Gastroesophageal sphincter (tissue), 3 donors: ENCODE results near the gene COL19A1.

ENCODE experiments used
- CTCF ChIP-seq, 4 experiments: fragments of 200-600 bp in 2 of 4; fragments of 450-650 bp in 2 of 4; sonication (generic) in 1 of 4; IDR thresholded peaks; one replicate each; pipeline ENCODE4 v1.5.1; 2017 to 2019; ENCODE audit warnings: antibody characterized with exemption in 4 of 4, mild to moderate bottlenecking in 2 of 4, moderate library complexity in 2 of 4
- EP300 ChIP-seq: sonication (generic); formaldehyde crosslinking; IDR thresholded peaks from one replicate; pipeline ENCODE4 v1.6.1; 2017; ENCODE audit warnings: antibody characterized with exemption, mild to moderate bottlenecking
- POLR2AphosphoS5 ChIP-seq: sonication (generic); formaldehyde crosslinking; IDR thresholded peaks from one replicate; pipeline ENCODE4 v1.6.1; 2017; ENCODE audit warnings: antibody characterized with exemption

DNA sequence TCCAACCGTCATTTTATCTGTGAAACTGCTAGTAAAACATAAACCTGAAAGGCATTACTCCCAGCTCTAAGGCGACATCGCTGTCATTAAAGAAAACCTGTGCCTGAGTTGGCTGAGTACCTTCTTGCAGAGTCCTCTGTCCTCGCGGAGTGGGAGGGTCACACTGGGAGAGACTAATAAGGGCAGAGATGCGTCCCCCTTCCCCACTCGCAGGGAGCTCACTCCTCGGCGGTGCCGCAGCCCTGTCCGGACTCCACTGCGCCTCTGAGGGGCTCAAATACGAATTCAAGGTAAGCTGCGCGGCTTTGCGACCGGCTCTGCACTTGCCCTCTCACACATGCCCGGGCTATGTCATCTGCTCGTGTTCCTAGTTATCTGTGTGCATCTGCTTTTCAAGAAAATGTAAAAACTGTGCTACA is at the start of gene COL19A1:
- no peak for TF ChIP-seq CTCF (IDR thresholded peaks at IDR 0.05)
- no peak for TF ChIP-seq POLR2AphosphoS5
- TF ChIP-seq EP300 = no peak
